ENCODE results near the gene C10orf90.

The C10orf90 gene

DNA sequence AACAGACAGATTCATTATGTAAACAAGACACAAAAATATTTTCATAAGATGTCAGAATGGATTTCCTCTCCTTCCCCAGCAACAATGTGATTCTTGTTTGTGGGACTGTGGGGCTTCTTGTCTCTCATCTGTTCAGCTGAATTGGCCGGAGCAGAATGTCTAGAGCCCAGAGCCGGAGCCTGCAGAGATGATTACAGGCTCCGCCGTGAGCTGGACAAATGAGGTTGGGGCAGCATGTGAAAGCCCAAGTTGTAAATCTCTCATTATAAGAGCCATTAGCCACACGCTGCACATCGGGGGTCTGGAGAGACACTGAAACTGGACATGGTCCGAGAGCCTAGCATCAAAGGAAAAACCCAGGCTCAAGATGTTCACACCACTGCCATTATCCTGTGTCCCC, 145.2 kb downstream of the C10orf90 start:
- H3K23ac ChIP-seq (ENCODE audit: low read depth, low read length, poor library complexity), result no peak overlapping the region
- H3K4me3 ChIP-seq (ENCODE audit: low read length in 2 of 2), result no peak overlapping the region
- no peak overlapping the region for H2BK5ac ChIP-seq (ENCODE audit: low read length)
- no peak overlapping the region for H3K18ac ChIP-seq (ENCODE audit: low read length)
- H3K9ac ChIP-seq (ENCODE audit: low read depth, low read length, poor library complexity), result no peak overlapping the region
- no peaks in the 10 kb centered on the region for H3K79me1 ChIP-seq (ENCODE audit: low read depth, low read length)
- no peak overlapping the region for H2BK120ac ChIP-seq (ENCODE audit: low read depth, low read length)
- DNase-seq (ENCODE audit: low spot score), result no peak
- H3K4me2 ChIP-seq (ENCODE audit: insufficient read depth, low read length, poor library complexity, severe bottlenecking), result no peak overlapping the region
- no peak overlapping the region for H2AFZ ChIP-seq (ENCODE audit: low read length)
- H3K36me3 ChIP-seq (replicated peaks in 1 of 2; ENCODE audit: control insufficient read depth in 2 of 2, insufficient read depth in 2 of 2, low read length in 2 of 2), result no peaks in the 10 kb centered on the region
- no peak overlapping the region for H3K14ac ChIP-seq (ENCODE audit: low read length)
- no peak overlapping the region for H4K8ac ChIP-seq (ENCODE audit: low read depth, low read length)
- H4K91ac ChIP-seq (ENCODE audit: low read depth, low read length, poor library complexity), result no peak overlapping the region
- H3K4ac ChIP-seq (ENCODE audit: low read length), result no peak overlapping the region
- H3K27me3 ChIP-seq (ENCODE audit: control insufficient read depth in 3 of 3, insufficient read depth in 3 of 3, low read depth in 1 of 3, low read length in 3 of 3), result no peaks in the 10 kb centered on the region
- no peak overlapping the region for H2BK12ac ChIP-seq (ENCODE audit: low read length)
- WGBS, 2 donors (ENCODE audit: extremely low coverage in 2 of 2, insufficient read length in 2 of 2, insufficient replicate concordance in 1 of 2), result no CpG with 5 or more reads among the region's 7 CpGs
- H2BK15ac ChIP-seq (ENCODE audit: low read length), result no peak overlapping the region
- H3K9me3 ChIP-seq (replicated peaks in 1 of 2; ENCODE audit: control insufficient read depth in 2 of 2, insufficient read depth in 1 of 2, low read depth in 1 of 2, low read length in 2 of 2), result no peaks in the 10 kb centered on the region
- no peak overlapping the region for H3K27ac ChIP-seq (replicated peaks; ENCODE audit: low read length)
- H3K4me1 ChIP-seq (ENCODE audit: control insufficient read depth in 2 of 2, insufficient read depth in 1 of 2, low read depth in 1 of 2, low read length in 2 of 2), result no peaks in the 10 kb centered on the region
- H2AK5ac ChIP-seq (ENCODE audit: low read depth, low read length), result no peak overlapping the region

DNA sequence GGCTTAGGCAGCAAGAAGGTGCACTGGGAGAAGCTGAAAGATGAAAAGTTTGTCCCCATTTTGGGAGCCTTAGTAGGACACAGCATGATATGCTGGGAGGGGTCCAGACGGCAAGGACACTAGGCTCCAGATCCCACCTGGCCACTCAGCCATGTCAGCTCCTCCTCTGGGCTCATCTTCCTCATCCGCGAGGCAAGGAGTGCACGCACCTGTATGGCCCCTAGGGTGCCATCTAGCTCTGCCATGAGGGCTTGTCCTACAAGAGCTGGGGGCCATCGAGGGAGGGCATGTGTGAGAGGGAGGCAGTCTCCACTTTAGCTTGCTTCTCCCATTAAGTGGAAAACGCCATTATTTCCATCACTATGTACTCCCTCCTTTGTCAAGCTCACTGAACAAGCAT, 146.0 kb downstream of the C10orf90 start:
- Histone ChIP-seq H3K36me3 (replicated peaks in 1 of 2; ENCODE audit: control insufficient read depth in 2 of 2, insufficient read depth in 2 of 2, low read length in 2 of 2) (no peaks in the 10 kb centered on the region), H2BK15ac (ENCODE audit: low read length) (no peak overlapping the region), H4K91ac (ENCODE audit: low read depth, low read length, poor library complexity) (no peak overlapping the region), H3K18ac (ENCODE audit: low read length) (peak overlapping the region; percentile 11), H3K23ac (ENCODE audit: low read depth, low read length, poor library complexity) (no peak overlapping the region), H2BK5ac (ENCODE audit: low read length) (no peak overlapping the region), H4K8ac (ENCODE audit: low read depth, low read length) (no peak overlapping the region), H3K4me3 (ENCODE audit: low read length in 2 of 2) (no peak overlapping the region), H3K27me3 (ENCODE audit: control insufficient read depth in 3 of 3, insufficient read depth in 3 of 3, low read depth in 1 of 3, low read length in 3 of 3) (no peaks in the 10 kb centered on the region), H3K9me3 (replicated peaks in 1 of 2; ENCODE audit: control insufficient read depth in 2 of 2, insufficient read depth in 1 of 2, low read depth in 1 of 2, low read length in 2 of 2) (no peaks in the 10 kb centered on the region), H3K14ac (ENCODE audit: low read length) (peak overlapping the region; percentile 73), H3K9ac (ENCODE audit: low read depth, low read length, poor library complexity) (no peak overlapping the region), H3K4me2 (ENCODE audit: insufficient read depth, low read length, poor library complexity, severe bottlenecking) (no peak overlapping the region), H3K79me1 (ENCODE audit: low read depth, low read length) (no peaks in the 10 kb centered on the region), H3K4ac (ENCODE audit: low read length) (no peak overlapping the region), H3K4me1 (ENCODE audit: control insufficient read depth in 2 of 2, insufficient read depth in 1 of 2, low read depth in 1 of 2, low read length in 2 of 2) (no peaks in the 10 kb centered on the region), H2AK5ac (ENCODE audit: low read depth, low read length) (no peak overlapping the region), H3K27ac (replicated peaks; ENCODE audit: low read length) (no peak overlapping the region), H2AFZ (ENCODE audit: low read length) (no peak overlapping the region), H2BK120ac (ENCODE audit: low read depth, low read length) (no peak overlapping the region), H2BK12ac (ENCODE audit: low read length) (no peak overlapping the region)
- DNase-seq (ENCODE audit: low spot score), result no peak
- no CpG with 5 or more reads among the region's 6 CpGs for WGBS, 2 donors (ENCODE audit: extremely low coverage in 2 of 2, insufficient read length in 2 of 2, insufficient replicate concordance in 1 of 2)

GRCh38 chr10:126523071-126523470, 147.4 kb downstream of the C10orf90 start:
- Histone ChIP-seq H4K91ac (ENCODE audit: low read depth, low read length, poor library complexity) (no peak overlapping the region), H3K23ac (ENCODE audit: low read depth, low read length, poor library complexity) (no peak overlapping the region), H3K4me2 (ENCODE audit: insufficient read depth, low read length, poor library complexity, severe bottlenecking) (no peak overlapping the region), H3K14ac (ENCODE audit: low read length) (no peak overlapping the region), H2BK5ac (ENCODE audit: low read length) (no peak overlapping the region), H3K36me3 (replicated peaks in 1 of 2; ENCODE audit: control insufficient read depth in 2 of 2, insufficient read depth in 2 of 2, low read length in 2 of 2) (no peaks in the 10 kb centered on the region), H3K4me3 (ENCODE audit: low read length in 2 of 2) (no peak overlapping the region), H3K4me1 (ENCODE audit: control insufficient read depth in 2 of 2, insufficient read depth in 1 of 2, low read depth in 1 of 2, low read length in 2 of 2) (no peaks in the 10 kb centered on the region), H3K4ac (ENCODE audit: low read length) (no peak overlapping the region), H4K8ac (ENCODE audit: low read depth, low read length) (no peak overlapping the region), H3K79me1 (ENCODE audit: low read depth, low read length) (no peaks in the 10 kb centered on the region), H3K27ac (replicated peaks; ENCODE audit: low read length) (no peak overlapping the region), H3K9ac (ENCODE audit: low read depth, low read length, poor library complexity) (no peak overlapping the region), H2BK15ac (ENCODE audit: low read length) (no peak overlapping the region), H3K9me3 (replicated peaks in 1 of 2; ENCODE audit: control insufficient read depth in 2 of 2, insufficient read depth in 1 of 2, low read depth in 1 of 2, low read length in 2 of 2) (no peaks in the 10 kb centered on the region), H2BK120ac (ENCODE audit: low read depth, low read length) (no peak overlapping the region), H2AFZ (ENCODE audit: low read length) (no peak overlapping the region), H2BK12ac (ENCODE audit: low read length) (no peak overlapping the region), H2AK5ac (ENCODE audit: low read depth, low read length) (no peak overlapping the region), H3K18ac (ENCODE audit: low read length) (no peak overlapping the region), H3K27me3 (ENCODE audit: control insufficient read depth in 3 of 3, insufficient read depth in 3 of 3, low read depth in 1 of 3, low read length in 3 of 3) (no peaks in the 10 kb centered on the region)
- no peak for DNase-seq (ENCODE audit: low spot score)
- WGBS, 2 donors (ENCODE audit: extremely low coverage in 2 of 2, insufficient read length in 2 of 2, insufficient replicate concordance in 1 of 2), result no CpG with 5 or more reads among the region's 3 CpGs

- Histone ChIP-seq H2BK12ac (ENCODE audit: low read length) (no peak overlapping the region), H2BK15ac (ENCODE audit: low read length) (no peak overlapping the region), H3K4ac (ENCODE audit: low read length) (no peak overlapping the region), H4K91ac (ENCODE audit: low read depth, low read length, poor library complexity) (no peak overlapping the region), H2AK5ac (ENCODE audit: low read depth, low read length) (no peak overlapping the region), H3K18ac (ENCODE audit: low read length) (no peak overlapping the region), H3K4me1 (ENCODE audit: control insufficient read depth in 2 of 2, insufficient read depth in 1 of 2, low read depth in 1 of 2, low read length in 2 of 2) (no peaks in the 10 kb centered on the region), H3K4me2 (ENCODE audit: insufficient read depth, low read length, poor library complexity, severe bottlenecking) (no peak overlapping the region), H2BK120ac (ENCODE audit: low read depth, low read length) (no peak overlapping the region), H3K36me3 (replicated peaks in 1 of 2; ENCODE audit: control insufficient read depth in 2 of 2, insufficient read depth in 2 of 2, low read length in 2 of 2) (no peaks in the 10 kb centered on the region), H3K9me3 (replicated peaks in 1 of 2; ENCODE audit: control insufficient read depth in 2 of 2, insufficient read depth in 1 of 2, low read depth in 1 of 2, low read length in 2 of 2) (no peaks in the 10 kb centered on the region), H3K27ac (replicated peaks; ENCODE audit: low read length) (no peak overlapping the region), H2BK5ac (ENCODE audit: low read length) (no peak overlapping the region), H3K27me3 (ENCODE audit: control insufficient read depth in 3 of 3, insufficient read depth in 3 of 3, low read depth in 1 of 3, low read length in 3 of 3) (no peaks in the 10 kb centered on the region), H3K23ac (ENCODE audit: low read depth, low read length, poor library complexity) (no peak overlapping the region), H3K79me1 (ENCODE audit: low read depth, low read length) (no peaks in the 10 kb centered on the region), H4K8ac (ENCODE audit: low read depth, low read length) (no peak overlapping the region), H2AFZ (ENCODE audit: low read length) (no peak overlapping the region), H3K4me3 (ENCODE audit: low read length in 2 of 2) (no peak overlapping the region), H3K9ac (ENCODE audit: low read depth, low read length, poor library complexity) (no peak overlapping the region), H3K14ac (ENCODE audit: low read length) (no peak overlapping the region)
- DNase-seq (ENCODE audit: low spot score), result no peak
- no CpG with 5 or more reads among the region's 5 CpGs for WGBS, 2 donors (ENCODE audit: extremely low coverage in 2 of 2, insufficient read length in 2 of 2, insufficient replicate concordance in 1 of 2)
Observed at GRCh38 chr10:126521399-126521798, 149.1 kb downstream of the C10orf90 start.
